SK-N-DZ (cell line): ENCODE measurements around the gene ASB7.

Experiments
- DNase-seq: peaks from one replicate; pipeline ENCODE4 v3.0.0-alpha.2; 2015; ENCODE audit warnings: low spot score

Gene ASB7

DNA sequence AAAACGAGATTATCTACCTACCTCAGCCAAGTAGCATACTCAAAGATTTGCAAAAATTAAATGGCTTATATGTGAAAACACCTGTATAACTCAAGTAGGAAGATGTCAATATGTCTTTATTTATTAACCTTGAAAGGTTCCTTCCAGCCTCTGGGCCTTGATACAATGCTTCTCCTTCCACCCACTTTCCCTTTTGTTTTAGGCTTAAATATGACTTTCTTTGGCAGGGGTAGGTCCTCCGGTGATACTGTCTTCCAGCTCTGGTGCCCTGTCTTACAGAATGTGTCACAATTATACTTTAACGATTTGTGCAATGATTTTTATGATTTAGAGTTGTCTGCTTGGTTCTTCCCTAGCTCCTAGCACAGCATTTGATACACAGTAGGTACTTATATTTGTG lies 4.5 kb upstream of the ASB7 start:
- DNase-seq, result no peak

DNA sequence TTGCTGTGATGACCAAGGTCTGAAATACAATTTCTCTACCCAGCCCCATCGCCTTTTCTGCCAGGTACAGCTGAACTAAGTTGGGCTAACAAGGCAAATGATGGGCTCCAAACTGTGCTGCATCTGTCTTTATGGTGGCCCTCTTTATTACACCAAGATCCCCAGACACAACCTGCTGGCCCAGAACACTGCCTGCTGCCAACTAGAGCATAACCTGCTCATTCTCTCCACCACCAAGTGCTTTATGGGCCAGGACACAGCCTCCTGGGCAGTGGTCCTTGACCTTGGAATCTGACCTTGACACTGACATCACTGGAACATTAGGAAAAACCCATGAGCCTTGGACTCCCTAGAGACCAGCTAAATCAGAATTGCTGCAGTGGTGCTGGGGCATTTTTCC lies 3.7 kb upstream of the ASB7 start:
- DNase-seq, result no peak

- peak; percentile 10 for DNase-seq
Observed at GRCh38 chr15:100601163-100601562, 1.2 kb upstream of the ASB7 start.

- DNase-seq, result no peak
Observed at GRCh38 chr15:100601617-100602063, 749 bp upstream of the ASB7 start.

- DNase-seq, result no peak
Observed at GRCh38 chr15:100602823-100603393, 519 bp downstream of the ASB7 start.

- no peak for DNase-seq
Observed at GRCh38 chr15:100612539-100612938, 10.2 kb downstream of the ASB7 start.

GRCh38 chr15:100613208-100613607 lies 10.8 kb downstream of the ASB7 start:
- DNase-seq, result no peak

DNA sequence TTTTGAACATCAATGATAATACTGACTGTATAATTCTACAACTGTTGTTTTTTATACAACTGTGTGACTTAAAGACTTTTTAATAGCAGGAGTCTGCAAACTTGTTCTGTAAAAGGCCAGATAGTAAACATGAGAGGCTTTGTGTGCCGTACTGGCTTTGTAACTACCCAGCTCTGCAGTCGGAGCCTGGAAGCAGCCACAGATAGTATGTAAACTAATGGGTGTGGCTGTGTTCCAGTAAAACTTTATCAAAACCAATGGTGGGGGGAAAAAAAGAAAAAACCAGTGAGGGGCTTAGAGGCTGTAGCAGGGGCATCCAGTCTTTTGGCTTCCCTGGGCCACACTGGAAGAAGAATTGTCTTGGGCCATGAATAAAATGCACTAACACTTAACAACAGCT lies 11.9 kb downstream of the ASB7 start:
- DNase-seq, result no peak

- DNase-seq, result no peak
Observed at GRCh38 chr15:100614918-100615317, 12.5 kb downstream of the ASB7 start.

DNA sequence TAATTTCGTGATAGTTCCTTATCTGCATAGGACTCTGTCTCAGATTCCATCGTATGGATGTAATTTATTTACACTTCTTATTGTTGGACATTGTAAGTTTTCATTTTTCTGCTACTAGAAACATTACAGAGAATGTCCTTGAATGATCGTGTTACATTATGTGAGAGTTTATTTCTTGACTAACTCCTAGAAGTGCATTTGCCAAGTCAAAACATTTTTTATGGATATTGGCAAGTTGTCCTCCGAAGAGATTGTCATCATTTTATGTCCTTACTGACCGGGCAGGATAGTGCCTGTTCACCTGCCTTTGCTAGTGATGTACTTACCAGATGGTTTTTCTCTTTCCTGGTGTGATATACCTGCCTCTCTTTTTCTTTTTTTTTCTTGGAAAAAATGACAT lies 13.4 kb downstream of the ASB7 start:
- DNase-seq, result no peak

- no peak for DNase-seq
Observed at GRCh38 chr15:100616700-100617099, 14.3 kb downstream of the ASB7 start.

DNA sequence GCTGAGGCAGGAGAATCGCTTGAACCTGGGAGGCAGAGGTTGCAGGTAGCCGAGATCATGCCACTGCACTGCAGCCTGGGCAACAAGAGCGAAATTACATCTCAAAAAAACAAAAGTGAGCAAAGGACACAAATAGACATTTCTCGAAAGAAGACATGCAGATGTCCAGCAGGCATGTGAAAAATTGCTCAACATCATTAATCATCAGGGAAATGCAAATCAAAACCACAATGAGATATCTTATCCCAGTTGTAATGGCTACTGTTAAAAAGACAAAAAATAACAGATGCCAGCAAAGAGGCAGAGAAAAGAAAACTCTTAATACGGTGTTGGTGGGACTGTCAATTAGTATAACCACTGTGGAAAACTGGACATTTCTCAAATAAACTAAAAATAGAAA lies 20.9 kb downstream of the ASB7 start:
- no peak for DNase-seq

DNA sequence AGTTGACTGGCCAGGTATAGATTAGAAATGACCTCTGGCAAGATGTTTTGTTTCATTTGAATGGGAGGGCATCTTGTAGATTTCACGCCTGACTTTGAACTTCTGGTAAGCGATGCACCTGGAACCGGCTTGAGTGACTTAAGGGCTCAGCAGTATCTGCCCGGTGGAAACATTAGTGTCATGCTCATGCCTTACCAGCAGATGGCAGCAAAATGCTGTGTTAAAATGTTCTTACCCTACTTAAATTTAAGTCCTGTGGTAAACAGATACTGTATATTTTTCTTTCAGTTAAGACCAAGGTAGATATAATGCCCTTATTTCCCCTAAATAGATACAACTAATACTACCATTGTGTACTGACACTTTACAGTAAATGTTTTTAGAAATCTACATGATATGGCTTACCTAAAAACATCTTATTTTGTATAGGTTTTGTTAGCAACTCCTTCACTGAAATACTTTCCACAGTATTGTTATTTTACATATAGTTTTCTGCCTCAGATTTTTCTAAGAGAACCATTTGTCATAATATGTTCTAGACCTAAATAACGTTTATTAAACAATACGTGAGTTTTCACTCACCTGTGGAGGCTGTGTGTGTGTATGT lies 25.5 kb downstream of the ASB7 start:
- peak; percentile 72 for DNase-seq

- DNase-seq, result no peak
Observed at GRCh38 chr15:100628746-100629145, 26.4 kb downstream of the ASB7 start.

- no peak for DNase-seq
Observed at GRCh38 chr15:100631831-100632230, 29.4 kb downstream of the ASB7 start.

GRCh38 chr15:100633763-100634075 lies 31.3 kb downstream of the ASB7 start:
- DNase-seq, result no peak

- DNase-seq, result no peak
Observed at GRCh38 chr15:100635406-100636071, 33.1 kb downstream of the ASB7 start.

DNA sequence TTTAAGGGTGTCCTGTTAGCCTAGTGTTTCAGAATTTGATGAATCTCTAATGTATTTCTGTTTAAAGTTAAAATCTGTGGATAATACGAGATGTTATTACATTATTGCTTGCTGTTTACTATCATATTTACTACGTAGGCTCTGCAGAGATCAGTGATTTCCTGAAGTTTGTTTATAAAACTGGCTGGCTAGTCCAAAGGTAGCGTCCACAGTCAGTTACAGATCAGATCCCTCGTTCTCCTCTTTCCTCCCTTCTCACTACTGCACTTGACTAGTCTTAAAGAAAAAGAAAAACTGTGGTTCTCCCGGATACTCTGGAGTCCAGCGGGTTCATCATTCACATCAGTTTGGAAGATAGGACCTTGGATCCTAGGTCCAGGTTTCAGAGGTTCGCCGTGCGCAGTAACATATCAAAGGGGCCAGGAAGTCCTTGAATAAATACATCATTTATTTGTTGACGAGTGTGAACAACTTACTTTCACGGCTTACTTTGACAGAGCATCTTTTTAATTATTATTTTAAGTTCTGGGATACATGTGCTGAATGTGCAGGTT lies 35.9 kb downstream of the ASB7 start:
- DNase-seq, result no peak

DNA sequence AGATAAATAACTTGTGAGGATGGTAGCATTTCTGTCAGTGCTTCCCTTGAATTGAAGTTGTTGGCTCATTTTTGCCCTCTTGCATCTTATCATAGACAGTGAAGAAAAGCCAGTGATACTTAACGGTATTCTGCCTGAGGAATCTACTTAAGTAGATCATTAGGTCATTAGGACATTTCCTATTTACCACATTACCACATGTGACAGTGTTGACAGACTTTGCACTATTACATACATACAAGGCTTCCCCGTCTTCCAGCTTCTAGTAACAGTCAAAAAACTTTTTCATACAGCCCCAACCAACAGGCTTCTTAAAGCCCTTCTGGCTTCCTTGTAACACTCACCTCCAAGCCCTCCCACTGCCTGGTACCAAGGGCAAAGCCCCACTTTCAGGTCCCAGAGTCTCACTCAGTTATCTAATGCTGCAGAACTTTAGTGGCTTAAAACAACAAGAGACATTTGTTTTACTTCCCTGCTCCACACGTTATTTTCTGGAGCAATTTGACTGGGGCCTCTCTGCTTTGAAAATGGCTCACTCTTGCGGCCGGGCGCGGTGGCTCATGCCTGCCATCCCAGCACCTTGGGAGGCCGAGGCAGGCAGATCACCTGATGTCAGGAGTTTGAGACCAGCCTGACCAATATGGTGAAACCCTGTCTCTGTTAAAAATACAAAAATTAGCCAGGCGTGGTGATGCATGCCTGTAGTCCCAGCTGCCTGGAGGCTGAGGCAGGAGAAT lies 40.0 kb downstream of the ASB7 start:
- DNase-seq, result no peak

DNA sequence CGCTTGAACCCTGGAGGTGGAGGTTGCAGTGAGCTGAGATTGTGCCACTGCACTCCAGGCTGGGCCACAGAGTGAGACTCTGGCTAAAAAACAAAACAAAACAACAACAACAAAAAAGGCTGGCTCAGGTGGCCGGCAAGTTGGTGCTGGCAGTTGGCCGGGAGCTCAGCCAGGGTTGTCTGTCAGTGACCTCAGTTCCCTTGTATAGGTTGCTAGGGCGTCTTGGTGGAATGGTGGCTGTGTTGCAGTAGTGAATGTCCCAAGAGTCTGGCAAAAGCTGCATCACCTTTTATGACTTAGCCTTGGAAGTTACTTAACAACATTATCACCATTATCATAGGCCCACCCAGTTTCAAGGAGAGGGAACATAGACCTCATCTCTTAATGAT lies 40.6 kb downstream of the ASB7 start:
- no peak for DNase-seq

- DNase-seq, result no peak
Observed at GRCh38 chr15:100645671-100646070, 43.3 kb downstream of the ASB7 start.

- no peak for DNase-seq
Observed at GRCh38 chr15:100648951-100649350, 46.6 kb downstream of the ASB7 start.

- no peak for DNase-seq
Observed at GRCh38 chr15:100650685-100651084, 48.3 kb downstream of the ASB7 start.
